ENCODE results near the gene HOXA6. TPM values are rescaled to one million over a fixed set of nuclear protein-coding genes. Genes with fewer than 3 reads are reported as not detected.

The HOXA6 gene
- total RNA-seq, 1 donor from 2014 or later: not detected

- intact Hi-C loops (cut with micrococcal nuclease): no loop called here
Observed at GRCh38 chr7:27141923-27142579, 5.5 kb downstream of the HOXA6 start.

- intact Hi-C loops (cut with micrococcal nuclease): no loop called here
Observed at GRCh38 chr7:27141137-27141922, 6.2 kb downstream of the HOXA6 start.

GRCh38 chr7:27140126-27140857, 7.3 kb downstream of the HOXA6 start:
- intact Hi-C loops (cut with micrococcal nuclease): no loop called here

GRCh38 chr7:27139334-27140125, 8.0 kb downstream of the HOXA6 start:
- intact Hi-C loops (cut with micrococcal nuclease): no loop called here

GRCh38 chr7:27138985-27139333, 8.6 kb downstream of the HOXA6 start:
- intact Hi-C loops (cut with micrococcal nuclease): no loop called here

GRCh38 chr7:27138472-27138871, 9.1 kb downstream of the HOXA6 start:
- intact Hi-C loops (cut with micrococcal nuclease): no loop called here

GRCh38 chr7:27137640-27138315, 9.8 kb downstream of the HOXA6 start:
- intact Hi-C loops (cut with micrococcal nuclease): no loop called here

GRCh38 chr7:27134392-27134791, 13.2 kb downstream of the HOXA6 start:
- intact Hi-C loops (cut with micrococcal nuclease): loop anchor here (2.0 to 5.0 kb wide), 4 partner anchors 16 to 932 kb away; partner anchors contain the start of genes CBX3, HNRNPA2B1 and SKAP2

GRCh38 chr7:27133409-27134231, 14.0 kb downstream of the HOXA6 start:
- intact Hi-C loops (cut with micrococcal nuclease): loop anchor here (2.0 to 5.0 kb wide), 4 partner anchors 17 to 931 kb away; partner anchors contain the start of genes CBX3, HNRNPA2B1 and SKAP2

- intact Hi-C loops (cut with micrococcal nuclease): loop anchor here (5.0 kb wide), 3 partner anchors 271 to 931 kb away; partner anchors contain the start of genes CBX3, HNRNPA2B1 and SKAP2
Observed at GRCh38 chr7:27132978-27133377, 14.6 kb downstream of the HOXA6 start.

GRCh38 chr7:27132214-27132613, 15.4 kb downstream of the HOXA6 start:
- intact Hi-C loops (cut with micrococcal nuclease): loop anchor here (5.0 kb wide), 3 partner anchors 270 to 930 kb away; partner anchors contain the start of genes CBX3, HNRNPA2B1 and SKAP2

GRCh38 chr7:27131390-27131819, 16.2 kb downstream of the HOXA6 start:
- intact Hi-C loops (cut with micrococcal nuclease): loop anchor here (5.0 kb wide), 3 partner anchors 269 to 929 kb away; partner anchors contain the start of genes CBX3, HNRNPA2B1 and SKAP2

GRCh38 chr7:27130540-27131389, 16.8 kb downstream of the HOXA6 start, which contains the start of gene HOXA4:
Gene HOXA4 (minus strand): TSS chr7:27130757. CDS start chr7:27130733, 24 bp downstream.
- intact Hi-C loops (cut with micrococcal nuclease): loop anchor here (1.0 to 5.0 kb wide), 4 partner anchors 34 to 928 kb away; partner anchors contain the start of genes CBX3, HNRNPA2B1 and SKAP2

- intact Hi-C loops (cut with micrococcal nuclease): loop anchor here (1.0 to 5.0 kb wide), 4 partner anchors 34 to 928 kb away; partner anchors contain the start of genes CBX3, HNRNPA2B1 and SKAP2
Observed at GRCh38 chr7:27129729-27130539, 17.6 kb downstream of the HOXA6 start.

GRCh38 chr7:27128776-27129728, 18.5 kb downstream of the HOXA6 start:
- intact Hi-C loops (cut with micrococcal nuclease): no loop called here

- intact Hi-C loops (cut with micrococcal nuclease): no loop called here
Observed at GRCh38 chr7:27128034-27128433, 19.5 kb downstream of the HOXA6 start.
